Measurements from ENCODE around the gene ATRX. TPM values are rescaled to one million over a fixed set of nuclear protein-coding genes. Genes with fewer than 3 reads are reported as not detected.

ATRX gene
- total RNA-seq, 1 donor from 2014 or later, result 107 TPM

GRCh38 chrX:77640702-77641101, 145.3 kb downstream of the ATRX start:
- intact Hi-C loops (cut with DNase I), result no loop called here
- no peak for DNase-seq (ENCODE audit: extremely low spot score in 2 of 2)
- H3K4me1 ChIP-seq, result no peaks in the 10 kb centered on the region
- peaks cover 0 to 7% of the 10 kb centered on the region in 2 donors for H3K36me3 ChIP-seq
- no peaks in the 10 kb centered on the region for H3K27me3 ChIP-seq
- no peaks in the 10 kb centered on the region for H3K9me3 ChIP-seq
- no peak overlapping the region for H3K4me3 ChIP-seq
- TF ChIP-seq POLR2AphosphoS5 (IDR thresholded peaks at IDR 0.05; ENCODE audit: insufficient read depth in 1 of 2, low read depth in 1 of 2) (no peak), POLR2A (IDR thresholded peaks at IDR 0.05) (no peak)
- TF ChIP-seq, protein P1, sequence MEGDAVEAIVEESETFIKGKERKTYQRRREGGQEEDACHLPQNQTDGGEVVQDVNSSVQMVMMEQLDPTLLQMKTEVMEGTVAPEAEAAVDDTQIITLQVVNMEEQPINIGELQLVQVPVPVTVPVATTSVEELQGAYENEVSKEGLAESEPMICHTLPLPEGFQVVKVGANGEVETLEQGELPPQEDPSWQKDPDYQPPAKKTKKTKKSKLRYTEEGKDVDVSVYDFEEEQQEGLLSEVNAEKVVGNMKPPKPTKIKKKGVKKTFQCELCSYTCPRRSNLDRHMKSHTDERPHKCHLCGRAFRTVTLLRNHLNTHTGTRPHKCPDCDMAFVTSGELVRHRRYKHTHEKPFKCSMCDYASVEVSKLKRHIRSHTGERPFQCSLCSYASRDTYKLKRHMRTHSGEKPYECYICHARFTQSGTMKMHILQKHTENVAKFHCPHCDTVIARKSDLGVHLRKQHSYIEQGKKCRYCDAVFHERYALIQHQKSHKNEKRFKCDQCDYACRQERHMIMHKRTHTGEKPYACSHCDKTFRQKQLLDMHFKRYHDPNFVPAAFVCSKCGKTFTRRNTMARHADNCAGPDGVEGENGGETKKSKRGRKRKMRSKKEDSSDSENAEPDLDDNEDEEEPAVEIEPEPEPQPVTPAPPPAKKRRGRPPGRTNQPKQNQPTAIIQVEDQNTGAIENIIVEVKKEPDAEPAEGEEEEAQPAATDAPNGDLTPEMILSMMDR (IDR thresholded peaks at IDR 0.05), result no peak
- no peak overlapping the region for H3K27ac ChIP-seq

GRCh38 chrX:77639820-77640219, 146.2 kb downstream of the ATRX start:
- Histone ChIP-seq H3K4me3 (no peak overlapping the region), H3K36me3 (peaks cover 0 to under 1% of the 10 kb centered on the region in 2 donors), H3K27ac (no peak overlapping the region), H3K27me3 (no peaks in the 10 kb centered on the region), H3K9me3 (no peaks in the 10 kb centered on the region), H3K4me1 (no peaks in the 10 kb centered on the region)
- intact Hi-C loops (cut with DNase I), result no loop called here
- TF ChIP-seq, protein P1 (IDR thresholded peaks at IDR 0.05), result no peak
- no peak for TF ChIP-seq POLR2A (IDR thresholded peaks at IDR 0.05)
- no peak for TF ChIP-seq POLR2AphosphoS5 (IDR thresholded peaks at IDR 0.05; ENCODE audit: insufficient read depth in 1 of 2, low read depth in 1 of 2)
- no peak for DNase-seq (ENCODE audit: extremely low spot score in 2 of 2)

DNA sequence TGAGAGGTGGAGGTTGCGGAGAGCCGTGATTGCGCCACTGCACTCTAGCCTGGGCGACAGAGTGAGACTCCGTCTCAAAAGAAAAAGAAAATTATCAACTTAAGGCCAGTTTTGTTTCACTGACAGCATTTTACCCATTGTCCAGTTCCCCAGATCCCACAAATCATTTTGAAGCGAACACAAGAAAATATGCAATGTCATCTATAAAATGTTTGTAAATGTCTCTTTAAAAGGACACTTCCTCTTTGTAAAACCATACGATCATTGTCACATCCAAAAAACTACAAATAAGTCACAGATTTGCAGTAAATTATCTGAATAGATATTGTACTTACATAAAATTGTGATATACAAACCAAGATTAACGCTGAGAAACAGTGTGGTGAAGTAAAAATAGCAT, 147.6 kb downstream of the ATRX start:
- Histone ChIP-seq H3K9me3 (no peaks in the 10 kb centered on the region), H3K27ac (no peak overlapping the region), H3K27me3 (no peaks in the 10 kb centered on the region), H3K4me1 (no peaks in the 10 kb centered on the region), H3K4me3 (no peak overlapping the region), H3K36me3 (no peaks in the 10 kb centered on the region)
- intact Hi-C loops (cut with DNase I), result no loop called here
- TF ChIP-seq POLR2AphosphoS5 (IDR thresholded peaks at IDR 0.05; ENCODE audit: insufficient read depth in 1 of 2, low read depth in 1 of 2) (no peak), POLR2A (IDR thresholded peaks at IDR 0.05) (no peak)
- TF ChIP-seq, protein P1 (IDR thresholded peaks at IDR 0.05), result no peak
- no peak for DNase-seq (ENCODE audit: extremely low spot score in 2 of 2)

- no peak for DNase-seq (ENCODE audit: extremely low spot score in 2 of 2)
- Histone ChIP-seq H3K9me3 (no peaks in the 10 kb centered on the region), H3K36me3 (peaks cover 0 to 5% of the 10 kb centered on the region in 2 donors), H3K4me1 (no peaks in the 10 kb centered on the region), H3K27me3 (no peaks in the 10 kb centered on the region), H3K27ac (no peak overlapping the region), H3K4me3 (no peak overlapping the region)
- intact Hi-C loops (cut with DNase I), result no loop called here
- TF ChIP-seq, protein P1 (IDR thresholded peaks at IDR 0.05), result no peak
- TF ChIP-seq POLR2AphosphoS5 (IDR thresholded peaks at IDR 0.05; ENCODE audit: insufficient read depth in 1 of 2, low read depth in 1 of 2) (no peak), POLR2A (IDR thresholded peaks at IDR 0.05) (no peak)
Observed at GRCh38 chrX:77635373-77635772, 150.6 kb downstream of the ATRX start.

DNA sequence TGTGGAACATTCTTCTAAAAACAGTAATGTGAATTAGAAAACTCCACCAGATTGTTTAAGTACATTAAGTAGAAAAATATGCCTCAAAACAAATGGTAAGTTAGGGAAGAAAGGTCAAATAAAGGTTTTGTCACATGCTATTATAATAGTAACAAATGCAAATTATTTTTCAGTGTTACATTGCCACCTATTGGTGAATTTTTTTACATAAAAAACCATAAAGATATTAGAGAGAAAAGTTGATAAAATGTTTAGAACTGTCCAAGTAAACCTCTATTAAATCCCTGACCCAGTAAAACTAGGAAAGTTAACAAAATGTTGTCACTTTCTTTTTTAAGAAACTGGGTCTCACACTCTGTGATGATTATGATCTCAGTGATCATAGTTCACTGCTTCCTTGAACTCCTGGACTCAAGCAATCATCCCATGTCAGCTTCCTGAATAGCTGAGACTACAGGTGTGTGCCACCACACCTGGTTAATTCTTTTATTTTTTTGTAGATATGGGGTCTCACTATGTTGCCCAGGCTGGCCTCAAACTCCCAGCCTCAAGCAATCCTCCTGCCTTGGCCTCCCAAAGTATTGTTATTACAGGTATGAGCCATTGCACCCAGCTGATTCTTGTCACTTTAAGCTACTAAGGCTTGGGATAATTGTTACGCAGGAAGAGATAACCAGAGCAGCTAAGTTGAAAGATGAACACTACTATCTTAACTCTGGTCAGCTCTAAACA, 157.6 kb downstream of the ATRX start:
- no peak overlapping the region for H3K27ac ChIP-seq
- H3K27me3 ChIP-seq, result no peaks in the 10 kb centered on the region
- peaks cover 0 to 5% of the 10 kb centered on the region in 2 donors for H3K36me3 ChIP-seq
- no peak overlapping the region for H3K4me3 ChIP-seq
- intact Hi-C loops (cut with DNase I), result no loop called here
- DNase-seq (ENCODE audit: extremely low spot score in 2 of 2), result no peak
- no peaks in the 10 kb centered on the region for H3K9me3 ChIP-seq
- H3K4me1 ChIP-seq, result no peaks in the 10 kb centered on the region
- TF ChIP-seq, protein P1 (IDR thresholded peaks at IDR 0.05), result no peak
- TF ChIP-seq POLR2AphosphoS5 (IDR thresholded peaks at IDR 0.05; ENCODE audit: insufficient read depth in 1 of 2, low read depth in 1 of 2) (no peak), POLR2A (IDR thresholded peaks at IDR 0.05) (no peak)
